Measurements from ENCODE around the gene DGLUCY. TPM values are rescaled to one million over a fixed set of nuclear protein-coding genes. Genes with fewer than 3 reads are reported as not detected.

The DGLUCY gene
- total RNA-seq, 4 donors from 2014 or later, result 30.7 to 56.5 (median 38.9) TPM

- TF ChIP-seq CTCF (IDR thresholded peaks at IDR 0.05; ENCODE audit: low read depth), result no peak
Observed at GRCh38 chr14:91080071-91080470, 33.8 kb upstream of the DGLUCY start.

DNA sequence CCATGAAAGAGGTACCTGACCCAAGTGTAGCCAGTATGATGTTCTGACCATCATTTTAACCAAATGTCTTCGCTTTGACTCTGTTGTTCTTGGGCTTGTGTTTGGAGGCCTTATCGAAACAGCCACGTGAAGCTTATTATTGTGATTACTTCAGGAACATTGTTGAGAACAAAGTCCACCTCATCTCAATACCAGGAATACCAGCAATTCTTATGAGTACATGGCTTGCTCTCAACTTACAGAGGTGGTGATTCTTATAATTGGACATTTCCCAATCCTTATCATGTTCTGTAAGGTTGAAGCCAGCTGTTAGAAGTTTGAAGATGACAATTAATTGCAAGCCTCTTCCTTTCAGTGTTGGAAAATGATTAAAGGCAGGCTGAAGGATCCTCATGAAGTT, 31.6 kb upstream of the DGLUCY start:
- no peak for TF ChIP-seq CTCF (IDR thresholded peaks at IDR 0.05; ENCODE audit: low read depth)

GRCh38 chr14:91084516-91084915, 29.4 kb upstream of the DGLUCY start:
- TF ChIP-seq CTCF (IDR thresholded peaks at IDR 0.05; ENCODE audit: low read depth), result no peak

GRCh38 chr14:91088585-91089235, 25.2 kb upstream of the DGLUCY start:
- TF ChIP-seq CTCF (IDR thresholded peaks at IDR 0.05; ENCODE audit: low read depth), result no peak

GRCh38 chr14:91089958-91090535, 23.8 kb upstream of the DGLUCY start:
- no peak for TF ChIP-seq CTCF (IDR thresholded peaks at IDR 0.05; ENCODE audit: low read depth)

DNA sequence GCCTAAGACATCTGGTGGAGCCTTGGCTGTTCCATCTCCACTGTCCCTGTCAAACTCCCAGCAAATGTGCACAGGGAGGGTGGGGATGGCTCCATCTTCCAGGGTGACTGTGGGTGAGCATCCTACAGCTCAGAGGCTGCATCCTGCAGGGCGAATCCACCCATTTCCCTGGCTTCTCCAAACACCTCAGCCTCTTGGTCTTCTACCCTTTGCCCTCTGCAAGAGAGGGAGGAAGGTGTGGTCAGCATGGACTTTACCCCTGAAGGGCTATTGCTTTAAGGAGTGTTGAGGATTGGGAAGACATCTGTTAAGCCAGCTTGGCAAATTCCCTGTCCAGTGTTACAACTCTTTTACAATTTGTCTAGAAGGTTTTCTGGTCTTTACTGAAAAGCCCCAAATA, 23.1 kb upstream of the DGLUCY start:
- no peak for TF ChIP-seq CTCF (IDR thresholded peaks at IDR 0.05; ENCODE audit: low read depth)

- no peak for TF ChIP-seq CTCF (IDR thresholded peaks at IDR 0.05; ENCODE audit: low read depth)
Observed at GRCh38 chr14:91092073-91092472, 21.8 kb upstream of the DGLUCY start.
